HepG2 (cell line): Measurements from ENCODE around the gene MB21D2. TPM values are rescaled to one million over a fixed set of nuclear protein-coding genes. Genes with fewer than 3 reads are reported as not detected.

Experiments used
- AKAP8 ChIP-seq: sonication (generic); formaldehyde crosslinking; IDR thresholded peaks from 2 replicates; pipeline ENCODE4 v1.5.1; 2020; ENCODE audit warnings: mild to moderate bottlenecking, missing genetic modification reagents
- ATF3 ChIP-seq: sonication (generic); formaldehyde crosslinking; IDR thresholded peaks from 2 replicates; pipeline ENCODE4 v1.4.0; 2020; ENCODE audit warnings: missing genetic modification reagents
- CCAR2 ChIP-seq: fragments of 200-400 bp; formaldehyde crosslinking; optimal IDR thresholded peaks from 2 replicates; pipeline ENCODE3; 2018; ENCODE audit warnings: low read depth, mild to moderate bottlenecking, low read length, moderate library complexity
- HNF4G ChIP-seq, 2 experiments: sonication (generic) in 1 of 2; formaldehyde crosslinking in 1 of 2; IDR thresholded peaks; 2 replicates each; pipeline versions ENCODE4 v1.4.0 to v1.6.1; 2011 to 2020; ENCODE audit warnings: borderline replicate concordance in 2 of 2, low read depth in 2 of 2, mild to moderate bottlenecking in 2 of 2, low read length in 1 of 2, missing genetic modification reagents in 1 of 2, moderate library complexity in 1 of 2
- KDM5B ChIP-seq: sonication (generic); formaldehyde crosslinking; IDR thresholded peaks from 2 replicates; pipeline ENCODE4 v1.4.0; 2020; ENCODE audit warnings: missing genetic modification reagents, mild to moderate bottlenecking, borderline replicate concordance
- MAFF ChIP-seq: IDR thresholded peaks from 2 replicates; pipeline ENCODE4 v1.6.1; 2011; ENCODE audit warnings: low read depth, low read length, improper control_type of control experiment
- MTA3 ChIP-seq: sonication (generic); formaldehyde crosslinking; IDR thresholded peaks from 2 replicates; pipeline ENCODE4 v1.4.0; 2020; ENCODE audit warnings: missing genetic modification reagents
- MYC ChIP-seq: sonication (generic); formaldehyde crosslinking; IDR thresholded peaks from 2 replicates; pipeline ENCODE4 v1.9.0; 2021; ENCODE audit warnings: missing genetic modification reagents, borderline replicate concordance
- PHB2 ChIP-seq: fragments of 450-650 bp; IDR thresholded peaks from 2 replicates; pipeline ENCODE4 v1.6.1; 2018; ENCODE audit not compliant: partially characterized antibody
- SAP130 ChIP-seq: IDR thresholded peaks from 2 replicates; pipeline ENCODE4 v1.6.1; 2016; ENCODE audit warnings: low read depth
- SIX1 ChIP-seq: sonication (generic); formaldehyde crosslinking; IDR thresholded peaks from 2 replicates; pipeline ENCODE4 v1.4.0; 2020; ENCODE audit warnings: missing genetic modification reagents, borderline replicate concordance
- TEAD2 ChIP-seq: sonication (generic); formaldehyde crosslinking; IDR thresholded peaks from 2 replicates; pipeline ENCODE4 v1.9.0; 2021; ENCODE audit warnings: missing genetic modification reagents
- TMF1 ChIP-seq: sonication (generic); formaldehyde crosslinking; IDR thresholded peaks from 2 replicates; pipeline ENCODE4 v1.8.1; 2022; ENCODE audit warnings: low read depth, missing genetic modification reagents
- UBTF ChIP-seq: sonication (generic); formaldehyde crosslinking; IDR thresholded peaks from 2 replicates; pipeline ENCODE4 v1.4.0; 2020; ENCODE audit warnings: mild to moderate bottlenecking, missing genetic modification reagents
- ZNF124 ChIP-seq: sonication (generic); formaldehyde crosslinking; IDR thresholded peaks from 2 replicates; pipeline ENCODE4 v1.4.0; 2020; ENCODE audit warnings: missing genetic modification reagents
- ZNF160 ChIP-seq: sonication (generic); formaldehyde crosslinking; IDR thresholded peaks from 2 replicates; pipeline ENCODE4 v1.8.0; 2022; ENCODE audit warnings: mild to moderate bottlenecking, inconsistent platforms, missing genetic modification reagents
- ZNF251 ChIP-seq: sonication (generic); formaldehyde crosslinking; IDR thresholded peaks from 2 replicates; pipeline ENCODE4 v1.9.0; 2021; ENCODE audit warnings: mild to moderate bottlenecking, missing genetic modification reagents
- ZNF768 ChIP-seq: sonication (generic); formaldehyde crosslinking; IDR thresholded peaks from 2 replicates; pipeline ENCODE4 v1.4.0; 2020; ENCODE audit warnings: missing genetic modification reagents
- ZNF792 ChIP-seq: IDR thresholded peaks from 2 replicates; pipeline ENCODE4 v1.6.1; 2016
- ZNF816 ChIP-seq: sonication (generic); formaldehyde crosslinking; IDR thresholded peaks from 2 replicates; pipeline ENCODE4 v1.8.0; 2022; ENCODE audit warnings: missing genetic modification reagents, mild to moderate bottlenecking, borderline replicate concordance
- ZNF850 ChIP-seq: sonication (generic); formaldehyde crosslinking; conservative IDR thresholded peaks from 2 replicates; pipeline ENCODE4 v1.9.0; 2021; ENCODE audit warnings: mild to moderate bottlenecking, missing genetic modification reagents
- polyA plus RNA-seq, 8 experiments: library from polyadenylated mRNA; depleted of rRNA in 3 of 8; stranded (reverse) in 7 of 8; unstranded in 1 of 8; fragments of >200 nt; fragmentation: Illumina TruSeq in 4 of 8; extraction: Trizol in 4 of 8; gene quantifications; 2 replicates each; pipeline versions ENCODE4 v1.2.1 to v1.2.3, GENCODE V29; 2011 to 2016; ENCODE audit warnings: low read depth in 4 of 8, missing spikeins in 1 of 8, mixed read lengths in 1 of 8; ENCODE audit not compliant: insufficient read depth in 1 of 8
- total RNA-seq, 5 experiments: library from RNA; depleted of rRNA; stranded (reverse); fragments of >200 nt; fragmentation: Illumina TruSeq; extraction: Trizol; gene quantifications; 2 replicates each; pipeline ENCODE4 v1.2.3, GENCODE V29; 2016; ENCODE audit warnings: low read depth in 1 of 5
- TF ChIP-seq, protein P1 (sequence below): sonication (generic); formaldehyde crosslinking; IDR thresholded peaks from 2 replicates; pipeline ENCODE4 v1.4.0; 2020; ENCODE audit warnings: missing genetic modification reagents, borderline replicate concordance
- TF ChIP-seq, protein P2 (sequence below): sonication (generic); formaldehyde crosslinking; conservative IDR thresholded peaks from 2 replicates; pipeline ENCODE4 v1.8.0; 2022; ENCODE audit warnings: mild to moderate bottlenecking, moderate library complexity, missing genetic modification reagents
- TF ChIP-seq, protein P3 (sequence below): sonication (generic); formaldehyde crosslinking; IDR thresholded peaks from 2 replicates; pipeline ENCODE4 v1.8.1; 2022; ENCODE audit warnings: mild to moderate bottlenecking, missing genetic modification reagents

The MB21D2 gene
- total and polyA plus RNA-seq, 2 of the 13 experiments (the other 11 are each of a cell fraction or from before 2014, with no cell fraction given): 0.90 to 1.6 TPM

- TF ChIP-seq, protein P1, sequence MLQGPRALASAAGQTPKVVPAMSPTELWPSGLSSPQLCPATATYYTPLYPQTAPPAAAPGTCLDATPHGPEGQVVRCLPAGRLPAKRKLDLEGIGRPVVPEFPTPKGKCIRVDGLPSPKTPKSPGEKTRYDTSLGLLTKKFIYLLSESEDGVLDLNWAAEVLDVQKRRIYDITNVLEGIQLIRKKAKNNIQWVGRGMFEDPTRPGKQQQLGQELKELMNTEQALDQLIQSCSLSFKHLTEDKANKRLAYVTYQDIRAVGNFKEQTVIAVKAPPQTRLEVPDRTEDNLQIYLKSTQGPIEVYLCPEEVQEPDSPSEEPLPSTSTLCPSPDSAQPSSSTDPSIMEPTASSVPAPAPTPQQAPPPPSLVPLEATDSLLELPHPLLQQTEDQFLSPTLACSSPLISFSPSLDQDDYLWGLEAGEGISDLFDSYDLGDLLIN (CRISPR knock-in tag): no peak
- TF ChIP-seq ZNF160 (no peak), ZNF124 (CRISPR knock-in tag) (no peak), HNF4G (IDR thresholded peaks at IDR 0.05; ENCODE audit: borderline replicate concordance, low read depth, low read length) (no peak), HNF4G (CRISPR knock-in tag; IDR thresholded peaks at IDR 0.05; ENCODE audit: borderline replicate concordance, low read depth) (no peak), ZNF850 (CRISPR knock-in tag) (no peak), AKAP8 (no peak), TMF1 (no peak), MAFF (no peak), TEAD2 (no peak), UBTF (peak; percentile 64), PHB2 (no peak), ZNF251 (CRISPR knock-in tag) (no peak), SIX1 (CRISPR knock-in tag) (no peak), MYC (CRISPR knock-in tag) (peak; percentile 42; the same call in 1 of the 2 replicates), ATF3 (CRISPR knock-in tag) (no peak), ZNF816 (peak; percentile 33; the same call in 1 of the 2 replicates), ZNF768 (CRISPR knock-in tag) (no peak), MTA3 (CRISPR knock-in tag) (no peak), CCAR2 (no peak), SAP130 (CRISPR knock-in tag) (peak; percentile 52), ZNF792 (CRISPR knock-in tag) (no peak), KDM5B (CRISPR knock-in tag) (no peak)
- TF ChIP-seq, protein P2, sequence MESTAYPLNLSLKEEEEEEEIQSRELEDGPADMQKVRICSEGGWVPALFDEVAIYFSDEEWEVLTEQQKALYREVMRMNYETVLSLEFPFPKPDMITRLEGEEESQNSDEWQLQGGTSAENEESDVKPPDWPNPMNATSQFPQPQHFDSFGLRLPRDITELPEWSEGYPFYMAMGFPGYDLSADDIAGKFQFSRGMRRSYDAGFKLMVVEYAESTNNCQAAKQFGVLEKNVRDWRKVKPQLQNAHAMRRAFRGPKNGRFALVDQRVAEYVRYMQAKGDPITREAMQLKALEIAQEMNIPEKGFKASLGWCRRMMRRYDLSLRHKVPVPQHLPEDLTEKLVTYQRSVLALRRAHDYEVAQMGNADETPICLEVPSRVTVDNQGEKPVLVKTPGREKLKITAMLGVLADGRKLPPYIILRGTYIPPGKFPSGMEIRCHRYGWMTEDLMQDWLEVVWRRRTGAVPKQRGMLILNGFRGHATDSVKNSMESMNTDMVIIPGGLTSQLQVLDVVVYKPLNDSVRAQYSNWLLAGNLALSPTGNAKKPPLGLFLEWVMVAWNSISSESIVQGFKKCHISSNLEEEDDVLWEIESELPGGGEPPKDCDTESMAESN: no peak
- TF ChIP-seq, protein P3, sequence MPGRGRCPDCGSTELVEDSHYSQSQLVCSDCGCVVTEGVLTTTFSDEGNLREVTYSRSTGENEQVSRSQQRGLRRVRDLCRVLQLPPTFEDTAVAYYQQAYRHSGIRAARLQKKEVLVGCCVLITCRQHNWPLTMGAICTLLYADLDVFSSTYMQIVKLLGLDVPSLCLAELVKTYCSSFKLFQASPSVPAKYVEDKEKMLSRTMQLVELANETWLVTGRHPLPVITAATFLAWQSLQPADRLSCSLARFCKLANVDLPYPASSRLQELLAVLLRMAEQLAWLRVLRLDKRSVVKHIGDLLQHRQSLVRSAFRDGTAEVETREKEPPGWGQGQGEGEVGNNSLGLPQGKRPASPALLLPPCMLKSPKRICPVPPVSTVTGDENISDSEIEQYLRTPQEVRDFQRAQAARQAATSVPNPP (CRISPR knock-in tag): 0 out of 2 replicates have a peak, but pooled peaks have one; percentile 26
These were observed 640 bp downstream of the MB21D2 start (continued) for GRCh38 chr3:192917028-192917403.
